VCaP (cell line): Measurements from ENCODE around the gene DIO1.
A peak's percentile ranks its signal among the peaks of the same experiment; 100 is the strongest.

Source experiments
- H3K27ac ChIP-seq: fragments of 450-650 bp; 2 replicates; pipeline ENCODE4 v1.5.1; 2017
- CTCF ChIP-seq: fragments of 450-650 bp; conservative IDR thresholded peaks from 2 replicates; pipeline ENCODE4 v1.5.1; 2017; ENCODE audit warnings: mild to moderate bottlenecking, moderate library complexity

The DIO1 gene

GRCh38 chr1:53943490-53944043 is 49.6 kb downstream of the DIO1 start:
- peak overlapping the region; percentile 77; the same call in 1 of the 2 replicates for H3K27ac ChIP-seq
- no peak for TF ChIP-seq CTCF

- H3K27ac ChIP-seq: peak overlapping the region; percentile 77
- no peak for TF ChIP-seq CTCF
These were observed 50.6 kb downstream of the DIO1 start for GRCh38 chr1:53944469-53945182.

GRCh38 chr1:53945183-53945432 is 51.1 kb downstream of the DIO1 start:
- peak overlapping the region; percentile 77 for H3K27ac ChIP-seq
- no peak for TF ChIP-seq CTCF

GRCh38 chr1:53945433-53946251 is 51.7 kb downstream of the DIO1 start, which contains the start of gene IFT25:
Gene IFT25, minus strand, starts transcription at chr1:53945699. Its CDS starts 5,617 bp downstream, at chr1:53940082.
- no peak for TF ChIP-seq CTCF
- peak within 1 kb of the TSS; percentile 77 for H3K27ac ChIP-seq

GRCh38 chr1:53946252-53947171 is 52.5 kb downstream of the DIO1 start, which contains the start of gene LRRC42:
Gene LRRC42, plus strand, starts transcription at chr1:53946350. Its CDS starts 5,650 bp downstream, at chr1:53952000.
- peak within 1 kb of the TSS; percentile 77 for H3K27ac ChIP-seq
- TF ChIP-seq CTCF: peak; percentile 58

- peak overlapping the region; percentile 77; the same call in 1 of the 2 replicates for H3K27ac ChIP-seq
- TF ChIP-seq CTCF: no peak
These were observed 53.4 kb downstream of the DIO1 start for GRCh38 chr1:53947172-53947907.
